ENCODE data around the gene CCDC32.

The CCDC32 gene

DNA sequence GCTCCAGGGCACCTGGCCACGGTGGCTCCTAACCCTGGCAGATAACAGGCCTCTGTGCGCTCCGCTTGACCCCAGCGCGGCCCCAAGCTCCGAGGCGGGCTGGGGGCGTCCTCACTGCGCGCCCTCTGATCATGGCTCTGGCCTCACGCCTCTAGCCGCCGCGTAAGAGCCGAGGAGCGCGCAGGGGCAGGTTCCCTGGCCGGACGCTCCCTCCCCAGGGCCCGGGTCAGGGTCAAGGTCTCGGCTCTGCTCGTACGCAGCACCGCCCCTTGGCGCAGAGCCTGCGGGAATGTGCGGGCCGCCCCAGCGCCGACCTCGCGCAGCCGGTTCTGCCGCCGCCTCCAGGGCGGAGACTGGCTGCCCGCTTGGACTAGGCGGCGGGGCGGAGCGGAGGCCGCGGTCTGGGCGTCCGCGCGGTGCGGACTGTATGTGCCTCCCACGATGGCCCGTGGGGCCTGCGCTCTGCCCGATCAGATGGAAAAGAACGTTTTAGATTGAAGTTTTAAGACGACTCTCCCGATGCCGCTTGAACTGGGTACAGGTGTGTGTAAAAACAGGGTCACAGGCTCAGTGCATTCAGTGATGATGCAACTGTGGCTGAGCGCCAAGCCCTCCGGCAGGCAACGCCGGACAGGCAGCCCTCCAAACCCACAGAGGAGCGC, 53.2 kb downstream of the CCDC32 start:
- no peak for FAIRE-seq

DNA sequence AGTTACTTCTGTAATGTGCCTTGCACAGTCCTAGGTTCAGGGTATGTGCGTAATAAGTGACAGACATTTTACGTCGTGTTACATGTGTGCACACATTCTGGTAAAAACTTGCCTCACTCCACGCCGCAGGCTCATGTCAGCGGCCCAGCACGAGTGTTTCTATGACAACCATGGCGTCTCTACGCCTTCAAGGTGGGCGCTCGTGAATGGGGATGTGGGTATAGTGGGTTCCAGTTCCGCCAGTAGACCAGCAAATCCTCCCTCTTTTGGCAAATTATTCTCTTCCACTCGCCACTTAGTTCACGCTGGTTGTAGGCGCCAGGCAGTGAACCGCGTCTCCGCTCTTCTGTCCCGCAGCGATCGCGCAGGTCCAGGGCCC, 53.8 kb downstream of the CCDC32 start:
- no peak for FAIRE-seq

DNA sequence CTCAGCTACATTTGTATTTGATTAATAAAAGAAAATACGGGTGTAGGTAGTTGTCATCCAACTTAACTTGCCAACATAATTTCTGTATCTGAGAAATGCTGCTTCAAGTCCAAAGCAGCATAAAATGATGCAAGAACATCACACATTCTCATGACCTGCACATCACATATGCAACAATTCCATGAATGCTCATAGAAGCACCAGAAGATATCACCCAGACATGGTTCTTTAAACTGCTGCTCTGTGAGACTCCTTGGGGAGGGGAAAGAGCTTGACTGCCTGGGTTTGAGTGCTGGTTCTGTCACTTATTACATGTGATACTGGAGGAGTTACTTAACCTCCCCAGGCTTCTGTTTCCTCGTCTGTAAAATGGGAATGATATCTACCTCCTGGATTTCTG, 54.6 kb downstream of the CCDC32 start:
- no peak for FAIRE-seq

DNA sequence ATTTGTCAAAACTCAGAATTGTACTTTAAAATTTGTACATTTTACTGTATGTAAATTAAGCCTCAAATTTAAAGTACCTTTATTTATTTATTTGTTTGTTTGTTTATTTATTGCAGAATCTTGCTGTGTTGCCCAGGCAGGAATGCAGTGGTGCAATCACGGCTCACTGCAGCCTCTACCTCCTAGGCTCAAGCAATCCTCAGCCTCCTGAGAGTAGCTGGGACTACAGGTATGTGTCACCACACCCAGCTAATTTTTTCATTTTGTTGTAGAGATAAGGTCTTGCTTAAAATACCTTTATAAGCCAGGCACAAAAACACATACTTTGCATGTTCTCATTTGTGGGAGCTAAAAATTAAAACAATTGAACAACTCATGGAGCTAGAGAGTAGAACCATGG, 56.6 kb downstream of the CCDC32 start:
- no peak for FAIRE-seq

DNA sequence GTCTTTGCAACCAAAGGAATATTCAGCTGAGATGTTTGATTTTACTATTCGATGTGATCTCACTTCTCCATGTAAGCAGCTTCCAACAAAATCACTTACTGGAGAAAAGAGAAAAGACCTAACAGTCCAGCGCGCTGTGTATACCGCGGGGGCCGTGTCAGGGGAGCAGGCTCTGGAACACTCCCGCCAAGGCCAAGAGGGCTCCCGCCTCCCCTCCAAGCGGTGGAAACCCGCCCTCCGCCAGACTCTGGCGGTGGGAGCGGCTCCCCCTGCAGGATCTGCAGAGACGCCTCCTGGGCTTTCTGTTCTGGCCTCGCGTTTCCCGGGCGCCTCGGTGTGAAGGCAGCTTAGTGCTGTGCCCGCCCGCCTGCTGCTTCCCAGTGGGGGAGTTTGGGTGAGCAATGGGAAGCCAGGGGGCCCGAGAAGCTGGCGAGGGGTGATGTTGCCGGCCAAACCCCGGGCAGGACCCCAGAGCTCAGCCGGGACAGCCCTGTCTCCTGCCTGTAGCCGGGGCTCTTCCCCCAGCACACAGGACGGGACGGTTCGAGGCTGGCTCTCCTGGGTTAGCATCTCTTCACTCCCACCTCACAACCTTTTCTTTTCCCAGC, 57.8 kb downstream of the CCDC32 start:
- peak; percentile 64 for FAIRE-seq

All from G401.6 (cell line).